HG03378 (cell line): Measurements from ENCODE around the gene CORO6.

ENCODE experiments used
- ATAC-seq: cut with Tn5 transposase; IDR thresholded peaks from one replicate; pipeline ENCODE4 v1.9.1; 2021; ENCODE audit warnings: mild to moderate bottlenecking, moderate library complexity; ENCODE audit not compliant: unreplicated experiment

The CORO6 gene

DNA sequence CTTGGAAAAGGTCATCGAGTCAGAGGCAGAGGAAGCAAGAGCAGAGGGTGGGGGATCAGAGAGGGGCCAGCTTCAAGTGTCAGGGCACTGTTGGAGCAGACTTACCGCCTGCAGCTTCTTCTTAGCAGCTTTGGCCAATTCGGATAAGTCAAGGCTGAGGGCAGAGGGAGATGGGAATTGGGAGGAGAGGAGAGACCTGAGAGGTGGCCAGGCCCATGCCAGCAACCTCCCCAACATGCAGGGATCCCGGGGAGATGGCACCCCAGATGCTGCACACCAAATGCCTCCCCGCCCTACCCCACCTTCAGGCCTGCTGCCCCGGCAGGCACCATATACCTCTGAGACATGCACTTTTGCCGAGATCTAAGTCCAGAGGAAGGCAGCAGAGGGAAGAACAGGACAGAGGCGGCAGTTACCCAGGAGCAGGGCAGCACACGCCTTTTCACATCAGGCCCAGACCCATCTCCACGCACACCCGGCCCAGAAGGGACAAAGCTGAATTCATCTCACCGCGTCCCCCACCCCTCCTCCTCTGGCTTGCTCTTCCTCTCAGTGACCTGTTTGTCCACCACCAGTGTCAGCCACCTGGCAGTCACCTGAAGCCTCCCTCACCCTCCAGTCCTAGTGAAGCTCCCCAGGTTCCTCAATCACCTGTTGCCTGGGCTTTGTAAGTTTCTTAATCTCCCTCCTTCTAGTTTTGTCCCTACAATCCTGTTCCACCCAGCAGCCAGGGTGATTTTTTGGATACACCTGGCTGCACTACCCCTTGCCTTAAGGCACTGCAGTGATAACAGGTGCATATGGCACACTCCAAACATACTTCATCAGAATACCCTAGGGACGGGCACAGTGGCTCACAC lies 43.9 kb downstream of the CORO6 start:
- ATAC-seq: no peak

DNA sequence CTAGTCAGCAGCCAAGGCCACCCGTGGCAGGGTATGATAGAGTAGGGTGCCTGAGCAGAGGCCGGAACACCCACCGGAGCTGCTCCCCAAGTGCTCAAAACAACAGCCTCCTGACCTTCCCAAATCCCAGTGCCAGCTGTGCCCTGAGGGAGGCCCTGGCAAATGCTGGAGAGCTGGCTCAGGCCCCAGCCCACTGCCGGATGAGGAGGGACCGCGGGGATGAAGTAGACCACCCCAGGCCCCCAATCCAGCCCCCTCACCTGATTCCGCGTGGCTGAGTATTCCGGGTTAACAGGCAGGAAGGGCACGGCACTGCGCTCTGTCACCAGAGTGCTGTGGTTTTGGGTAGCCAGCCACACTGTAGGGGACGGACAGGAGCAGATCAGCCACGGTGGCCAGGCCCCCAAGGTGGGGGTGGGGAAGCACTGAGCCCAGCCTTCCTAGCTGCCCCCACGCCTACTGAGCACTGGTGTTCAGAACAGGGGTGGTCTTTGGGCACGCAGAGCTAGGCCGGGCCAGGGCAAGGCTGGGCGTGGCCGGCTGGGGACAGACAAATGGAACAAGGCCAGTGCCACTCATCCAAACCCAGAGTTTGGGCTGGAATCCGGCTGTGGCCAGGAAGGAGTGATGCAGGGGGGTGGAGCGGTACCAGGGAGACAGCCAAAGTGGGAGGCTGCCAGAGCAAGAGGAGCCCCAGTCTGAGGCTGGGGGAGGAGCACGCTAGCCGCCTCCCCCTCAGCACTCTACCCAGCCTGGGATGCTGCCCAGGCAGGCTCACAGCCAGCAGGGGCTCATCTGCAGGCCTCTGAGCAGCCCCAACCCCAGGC lies 45.1 kb downstream of the CORO6 start:
- no peak for ATAC-seq

DNA sequence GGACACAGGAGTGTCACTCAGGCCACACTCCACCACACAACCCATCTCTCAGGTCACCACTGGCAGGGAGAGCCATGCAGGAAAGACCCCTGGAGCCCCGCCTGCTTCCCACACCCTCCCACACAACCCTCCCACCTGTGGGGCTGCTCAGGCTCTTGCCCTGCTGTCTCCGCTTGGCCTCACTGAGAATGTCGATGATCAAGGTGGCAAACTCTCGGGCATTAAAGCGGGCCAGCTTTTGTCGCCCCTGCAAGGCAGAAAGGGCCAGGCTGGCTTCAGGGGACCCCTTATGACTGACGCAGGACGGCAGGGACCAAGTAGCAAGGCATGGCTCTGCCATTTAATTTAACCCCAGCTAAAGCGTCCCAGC lies 45.7 kb downstream of the CORO6 start:
- no peak for ATAC-seq

DNA sequence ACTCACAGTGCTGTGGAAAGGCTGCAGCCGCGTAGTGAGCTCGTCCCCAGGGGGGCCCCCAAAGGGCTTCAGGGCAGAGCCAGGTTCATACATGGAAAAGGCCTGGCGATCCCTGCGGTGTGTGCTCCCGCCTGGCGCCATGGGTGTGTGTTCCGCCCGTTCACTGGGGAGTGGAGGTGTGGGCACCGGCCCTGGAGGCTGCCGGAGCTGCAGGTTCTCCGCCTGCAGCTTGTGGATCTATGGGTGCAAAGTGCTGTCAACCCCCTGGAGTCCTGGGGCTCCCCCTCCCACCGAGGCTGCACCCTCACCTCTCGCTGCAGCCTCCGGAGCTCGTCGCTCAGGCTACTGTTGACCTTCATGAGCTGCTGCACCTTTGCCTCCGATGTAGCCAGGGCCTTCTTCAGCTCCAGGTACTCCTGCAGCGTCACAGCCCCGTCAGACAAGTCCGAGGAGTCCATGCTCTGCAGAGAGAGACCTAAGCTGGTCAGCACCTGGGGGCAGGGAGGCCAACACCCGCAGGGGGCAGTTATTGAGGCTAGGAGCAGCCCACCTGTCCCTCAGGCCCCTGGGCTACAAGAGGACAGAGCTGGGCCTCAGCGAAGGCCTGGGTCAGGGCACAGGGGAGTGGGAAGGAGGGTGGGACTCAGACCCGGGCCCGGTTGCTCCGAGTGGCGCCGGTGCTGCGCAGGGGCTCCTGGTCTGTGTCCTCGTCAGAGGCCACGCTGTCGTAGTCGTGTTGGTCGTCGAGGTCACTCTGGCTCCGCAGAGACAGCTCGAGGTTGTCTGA lies 46.3 kb downstream of the CORO6 start:
- ATAC-seq: no peak

DNA sequence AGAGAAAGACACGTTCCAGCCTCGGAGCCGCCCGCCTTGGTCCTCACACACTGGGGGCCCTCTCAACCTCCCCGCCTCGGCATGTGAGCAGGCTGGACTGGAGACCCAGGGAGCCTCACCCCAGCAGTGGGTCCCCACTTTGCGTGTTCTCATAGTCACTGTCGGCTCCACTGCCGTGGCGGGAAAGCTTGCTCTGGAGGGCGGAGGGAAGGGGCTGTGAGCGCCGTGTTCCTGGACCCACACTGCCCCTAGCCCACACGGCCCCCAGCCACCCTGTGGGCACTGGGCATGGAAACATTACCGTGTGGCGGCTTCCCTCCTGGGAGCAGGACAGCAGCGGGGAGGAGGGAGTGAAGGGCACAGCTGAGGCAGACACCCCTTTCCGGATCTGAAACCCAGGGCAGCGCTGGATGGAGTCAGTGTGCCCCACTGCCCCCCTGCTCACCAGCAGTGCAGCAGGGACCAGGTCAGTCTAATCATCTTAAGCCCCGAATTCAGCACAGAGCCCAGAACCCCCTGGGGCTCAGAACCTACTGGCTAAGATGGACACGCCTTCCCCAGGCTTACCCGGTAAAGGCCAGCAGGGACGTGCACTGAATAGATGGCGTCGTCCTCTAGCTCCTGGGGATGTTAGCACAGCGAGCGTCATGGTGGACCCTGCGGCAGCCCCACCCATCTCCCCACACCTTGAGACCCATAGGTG lies 47.0 kb downstream of the CORO6 start:
- ATAC-seq: no peak

DNA sequence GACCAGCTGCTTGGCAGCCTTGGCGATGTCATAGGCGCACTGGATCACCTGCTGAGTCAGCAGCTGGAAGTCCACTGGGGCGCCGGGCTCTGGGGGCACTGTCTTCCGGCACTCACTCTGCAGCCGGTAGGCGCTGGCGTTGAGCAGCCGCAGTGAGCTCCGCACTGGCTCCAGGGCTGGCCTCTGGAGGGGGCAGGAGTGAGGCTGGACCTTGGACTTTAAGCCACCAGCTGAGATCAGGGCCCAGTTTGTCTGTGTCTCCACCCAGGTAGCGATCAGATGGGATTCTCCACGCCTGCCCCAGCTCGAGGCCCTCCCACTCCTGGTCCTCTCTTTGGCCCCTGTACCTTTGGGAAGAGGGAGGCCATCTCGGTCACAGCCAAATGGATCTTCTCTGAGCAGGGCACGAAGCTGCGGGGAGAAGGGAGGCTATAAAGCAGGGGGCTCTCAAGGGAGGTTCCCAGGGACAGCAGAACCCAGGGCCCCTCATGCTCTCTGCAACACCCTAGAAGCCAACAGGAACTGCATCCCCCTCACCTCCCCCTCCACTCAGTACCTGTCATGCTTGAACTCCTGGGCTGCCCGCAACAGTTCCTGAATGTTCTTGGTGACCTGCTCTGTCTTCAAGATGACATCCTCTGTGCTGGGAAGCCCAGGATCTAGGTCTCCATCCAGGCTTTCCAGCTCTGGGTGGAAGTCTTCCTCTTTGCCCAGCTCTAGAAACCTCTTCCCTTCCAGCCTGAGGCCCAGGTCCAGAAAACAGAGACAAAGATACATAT lies 47.8 kb downstream of the CORO6 start:
- ATAC-seq: no peak

DNA sequence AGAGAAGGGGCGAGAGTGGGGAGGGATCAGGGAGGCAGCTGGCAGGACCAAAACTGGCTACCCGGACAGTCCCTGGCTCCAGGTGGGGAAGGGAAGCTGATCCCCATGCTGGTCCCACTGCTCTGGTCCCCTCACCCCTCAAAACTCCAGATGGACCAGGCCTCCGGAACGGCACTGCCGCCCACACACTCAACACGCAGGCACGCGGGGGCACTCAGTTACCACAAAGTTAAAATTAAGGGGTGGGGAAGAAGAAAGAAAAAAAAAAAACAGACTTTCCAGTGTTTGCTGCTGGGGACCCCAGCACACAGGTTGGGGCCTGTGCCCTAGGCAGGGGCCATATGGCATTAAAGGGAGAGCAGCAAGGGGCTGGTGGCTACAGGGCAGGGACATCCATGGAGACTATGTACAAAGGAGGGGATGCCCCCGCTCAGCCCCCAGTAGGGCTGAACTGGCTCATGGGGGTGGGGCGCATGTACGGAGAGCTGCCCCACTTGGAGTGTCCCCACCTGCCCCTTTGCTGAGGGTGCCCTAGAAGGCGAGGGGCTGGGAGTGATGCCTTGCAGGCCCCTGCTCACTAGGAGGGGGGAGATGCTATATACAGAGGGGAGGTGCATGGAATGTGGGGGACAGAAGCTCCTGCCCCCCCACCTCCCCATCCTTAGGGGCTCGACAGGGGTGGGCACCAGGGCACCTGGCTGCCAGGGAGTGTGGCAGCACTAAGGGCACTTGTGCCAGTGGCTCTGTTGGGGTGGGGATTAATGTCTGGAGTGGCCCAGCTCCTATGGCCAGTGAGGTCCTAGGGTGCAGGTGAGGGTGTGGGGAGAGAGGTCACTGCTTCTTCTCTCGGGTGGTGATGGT lies 48.6 kb downstream of the CORO6 start:
- no peak for ATAC-seq

DNA sequence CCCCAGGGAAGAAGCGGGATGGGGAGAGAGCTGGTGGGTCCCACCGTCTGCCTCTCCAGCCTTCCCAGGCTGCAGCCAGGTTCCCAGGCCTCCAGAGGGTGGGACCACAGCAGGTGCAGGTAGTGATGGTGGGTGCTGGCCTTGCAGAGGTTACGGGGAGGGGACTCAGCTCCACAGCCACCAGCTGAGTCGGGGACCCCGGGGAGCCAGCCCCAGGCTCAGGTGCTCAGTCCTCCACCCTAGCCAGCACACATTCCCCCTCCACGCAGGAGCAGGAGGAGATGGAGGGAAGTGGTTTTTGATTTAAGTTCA lies 49.2 kb downstream of the CORO6 start:
- no peak for ATAC-seq

DNA sequence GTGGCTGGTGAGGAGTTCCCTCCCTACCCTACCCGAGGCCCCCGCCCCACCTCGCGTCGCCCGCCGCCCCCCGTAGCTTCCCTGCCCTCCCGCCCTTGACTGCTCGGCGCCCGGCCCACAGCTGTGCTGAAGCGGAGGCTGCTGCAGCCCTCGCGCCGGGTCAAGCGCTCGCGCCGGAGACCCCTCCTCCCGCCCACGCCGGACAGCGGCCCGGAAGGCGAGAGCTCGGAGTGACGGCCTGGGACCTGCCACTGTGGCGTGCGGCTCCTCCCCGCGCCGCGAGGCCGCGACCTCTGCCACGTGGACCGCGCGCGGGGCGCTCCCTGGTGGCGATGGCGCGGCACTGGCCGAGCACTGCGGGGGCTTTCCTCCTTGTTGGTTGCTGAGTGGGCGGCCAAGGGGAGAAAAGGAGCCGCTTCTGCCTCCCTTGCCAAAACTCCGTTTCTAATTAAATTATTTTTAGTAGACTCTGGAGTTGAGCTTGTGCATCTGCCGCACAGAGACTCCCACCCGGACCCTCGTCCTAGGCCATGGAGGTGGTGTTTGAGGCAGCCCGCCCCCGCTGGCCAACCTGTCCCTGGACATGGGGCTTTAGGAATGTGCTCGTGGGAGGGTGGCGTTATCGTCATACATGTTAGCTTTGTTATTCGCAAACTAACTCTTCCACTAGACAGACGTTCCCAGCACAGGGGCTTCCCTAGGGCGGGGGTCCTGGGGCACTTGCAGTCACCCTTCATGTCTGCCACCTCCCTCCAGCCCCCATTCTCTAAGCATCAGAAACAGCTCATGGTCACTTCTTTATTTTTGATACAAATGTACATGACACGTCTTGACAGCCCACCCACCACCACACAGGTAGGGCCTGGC lies 49.8 kb downstream of the CORO6 start:
- ATAC-seq: no peak

DNA sequence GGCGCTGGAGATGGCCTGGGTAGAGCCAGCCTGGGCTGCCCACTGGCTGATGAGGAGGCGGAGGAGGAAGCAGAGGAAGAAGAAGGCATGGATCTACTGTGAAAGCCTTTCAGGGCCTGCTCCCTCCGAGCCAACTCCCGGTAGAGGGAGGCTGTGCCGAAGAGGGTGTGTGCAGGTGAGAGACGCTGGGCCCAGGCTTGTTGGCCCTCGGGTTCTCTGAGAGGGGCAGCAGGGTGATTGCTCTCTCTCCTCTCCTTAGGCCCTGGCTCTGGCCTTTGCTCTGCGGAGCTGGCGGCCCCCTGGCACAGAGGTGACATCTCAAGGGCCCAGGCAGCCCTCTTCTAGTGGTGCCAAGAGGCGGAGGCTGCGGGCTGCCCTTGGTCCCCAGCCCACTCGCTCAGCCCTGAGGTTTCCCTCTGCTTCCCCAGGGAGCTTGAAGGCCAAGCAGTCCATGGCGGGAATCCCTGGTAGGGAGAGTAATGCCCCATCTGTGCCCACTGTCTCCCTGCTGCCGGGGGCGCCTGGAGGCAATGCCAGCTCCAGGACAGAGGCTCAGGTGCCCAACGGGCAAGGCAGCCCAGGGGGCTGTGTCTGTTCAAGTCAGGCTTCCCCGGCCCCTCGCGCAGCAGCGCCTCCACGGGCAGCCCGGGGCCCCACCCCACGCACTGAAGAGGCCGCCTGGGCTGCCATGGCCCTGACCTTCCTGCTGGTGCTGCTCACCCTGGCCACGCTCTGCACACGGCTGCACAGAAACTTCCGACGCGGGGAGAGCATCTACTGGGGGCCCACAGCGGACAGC lies 50.6 kb downstream of the CORO6 start:
- no peak for ATAC-seq

DNA sequence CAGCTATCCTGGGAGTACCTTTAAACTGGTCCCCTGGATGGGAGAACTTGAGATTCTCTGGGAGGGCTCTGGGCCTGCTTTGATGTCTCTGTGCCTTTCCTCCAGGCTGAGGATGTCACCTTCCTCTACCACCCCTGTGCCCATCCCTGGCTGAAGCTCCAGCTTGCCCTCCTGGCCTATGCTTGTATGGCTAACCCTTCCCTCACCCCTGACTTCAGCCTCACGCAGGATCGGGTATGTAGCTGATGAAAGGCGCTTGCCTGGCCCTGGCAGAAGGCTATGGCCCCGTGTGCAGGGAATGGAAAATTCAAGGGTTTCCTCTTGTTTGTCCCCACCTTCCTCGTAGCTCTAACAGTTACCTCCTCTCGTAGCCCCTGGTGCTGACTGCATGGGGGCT lies 51.2 kb downstream of the CORO6 start:
- no peak for ATAC-seq

DNA sequence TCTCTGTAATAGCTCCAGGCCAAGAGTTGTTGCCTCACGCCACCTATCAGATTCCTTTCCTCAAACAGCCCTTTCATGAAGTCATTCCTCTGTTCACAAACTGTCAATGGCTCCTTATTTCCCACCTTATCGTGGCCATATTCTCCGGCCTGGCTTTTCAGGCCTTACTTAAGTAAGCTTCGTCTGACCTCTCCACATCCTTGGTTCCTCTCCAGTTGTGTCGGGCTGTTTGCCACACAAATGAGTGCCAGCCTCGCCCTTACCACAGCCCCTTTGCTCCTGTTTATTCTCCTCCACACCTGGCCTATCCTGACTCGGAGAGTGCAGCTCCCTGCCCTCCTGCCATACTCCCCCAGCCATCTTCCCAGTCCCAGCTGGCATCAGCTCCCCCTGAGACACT lies 52.2 kb downstream of the CORO6 start:
- no peak for ATAC-seq

DNA sequence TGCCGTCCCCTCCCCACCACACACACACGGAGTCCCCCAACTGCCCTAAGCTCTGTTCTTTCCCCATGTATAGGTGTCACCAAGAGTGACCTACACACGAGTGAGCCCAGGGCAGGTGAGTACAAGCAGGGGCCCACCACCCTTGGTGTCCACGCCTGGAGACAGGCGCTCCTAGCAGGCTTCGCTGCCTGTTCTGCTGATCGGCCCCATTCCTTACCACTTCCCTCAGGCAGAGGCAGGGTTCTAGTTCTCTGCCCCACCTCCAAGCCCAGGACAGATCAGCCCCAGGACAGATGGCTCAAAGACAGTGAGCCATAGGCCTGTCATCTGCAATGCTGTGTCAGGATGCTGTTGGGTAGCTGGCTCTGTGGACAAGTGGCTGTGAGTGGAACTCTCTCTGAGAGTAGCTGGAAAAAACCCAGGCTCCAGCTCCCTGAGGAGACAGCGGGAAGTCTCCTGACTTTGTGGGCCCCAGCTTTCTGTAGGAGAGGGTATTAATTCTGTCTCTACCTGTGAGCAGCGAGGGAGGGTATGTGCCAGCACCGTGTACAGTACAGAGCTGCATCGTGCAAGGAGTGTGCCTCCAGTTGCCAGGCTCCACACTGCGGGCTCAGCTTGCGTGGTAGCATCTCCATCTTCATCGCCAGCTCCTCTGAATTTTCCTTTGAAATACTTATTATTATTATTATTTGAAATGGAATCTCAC lies 53.3 kb downstream of the CORO6 start:
- ATAC-seq: no peak

DNA sequence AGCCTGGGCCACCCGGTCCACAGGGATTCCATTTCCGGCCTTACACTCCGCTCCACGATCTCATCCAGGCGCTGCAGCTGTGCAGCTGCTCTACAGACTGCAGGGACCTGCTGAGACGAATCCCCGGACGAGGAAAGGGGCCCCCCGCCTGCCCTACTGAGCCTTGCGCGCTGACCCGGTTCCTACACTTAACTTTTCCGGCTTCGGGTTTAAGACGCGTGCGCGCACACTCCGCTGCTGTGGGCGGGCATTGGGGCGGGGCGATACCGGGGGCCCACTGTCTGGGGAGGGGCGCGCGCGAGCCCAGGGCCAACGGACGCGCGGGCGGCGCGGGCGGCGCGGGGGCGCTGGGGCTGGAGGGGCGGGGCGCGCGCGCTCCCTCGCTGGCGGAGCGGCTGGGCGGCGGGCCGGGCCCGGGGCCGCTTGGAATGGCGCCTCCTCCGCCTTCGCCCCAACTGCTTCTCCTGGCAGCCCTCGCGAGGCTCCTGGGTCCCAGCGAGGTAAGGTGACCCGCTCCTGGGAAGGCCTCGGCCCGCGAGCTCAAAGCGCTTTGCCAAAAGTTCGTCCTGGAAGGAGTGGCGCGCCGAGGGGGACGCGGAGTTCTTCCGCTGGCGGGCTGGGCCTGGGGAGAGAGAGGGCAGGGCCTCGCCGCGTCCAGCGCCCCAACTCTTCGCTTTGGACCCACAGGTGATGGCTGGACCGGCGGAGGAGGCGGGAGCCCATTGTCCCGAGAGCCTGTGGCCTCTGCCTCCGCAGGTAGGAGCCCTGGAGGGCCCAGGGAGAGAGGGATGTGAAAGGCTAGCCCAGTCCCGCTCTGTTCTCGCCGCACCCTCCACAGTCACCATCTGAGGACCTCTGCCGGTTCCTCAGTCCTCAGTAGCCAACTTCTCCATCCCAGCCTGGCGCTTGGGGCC lies 54.1 kb downstream of the CORO6 start, which contains the start of gene TP53I13:
Gene TP53I13, plus strand, starts transcription at position 371 of the 914 bp plus-strand sequence. Its CDS starts 58 bp downstream, at position 429.
- ATAC-seq: peak; percentile 22

DNA sequence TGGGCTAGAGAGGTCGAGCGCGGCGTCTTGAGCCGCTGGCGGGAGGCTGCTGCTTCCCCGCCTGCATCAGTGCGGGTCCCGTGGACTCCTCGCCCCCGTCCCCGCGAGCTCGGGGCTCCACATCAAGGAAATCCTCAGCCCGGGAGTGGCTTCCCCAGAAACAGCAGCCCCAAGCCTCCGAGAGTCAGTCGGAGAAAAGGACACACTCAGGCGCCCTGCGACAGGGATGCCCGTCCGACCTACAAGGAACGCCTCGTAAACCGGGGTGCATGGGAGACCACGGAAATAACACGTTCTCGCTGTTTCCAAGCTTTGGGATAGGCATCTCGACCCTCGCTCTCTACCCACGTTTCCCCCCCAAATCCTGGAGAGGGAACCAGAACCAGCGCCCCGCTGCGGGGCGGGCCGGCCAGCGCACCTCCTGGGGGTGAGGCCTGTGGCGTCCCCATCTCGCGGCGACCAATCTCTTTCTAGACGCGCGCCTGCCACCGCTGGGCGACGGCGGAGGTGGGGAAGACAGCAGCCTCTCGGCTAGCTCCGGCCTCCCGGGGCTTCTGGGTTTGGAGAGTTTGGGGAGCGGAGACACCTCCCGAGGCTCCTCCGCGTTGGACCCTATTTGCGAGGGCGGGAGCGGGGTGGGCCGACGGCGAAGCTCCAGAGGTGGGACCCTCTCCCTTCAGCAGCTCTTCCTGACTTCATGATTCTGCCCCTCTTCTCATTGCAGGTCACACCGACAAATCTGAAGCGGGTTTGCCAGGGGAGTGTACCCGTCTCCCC lies 55.0 kb downstream of the CORO6 start:
- ATAC-seq: peak; percentile 33
